ENCODE results near the gene DCAF5. TPM values are rescaled to one million over a fixed set of nuclear protein-coding genes. Genes with fewer than 3 reads are reported as not detected.

DCAF5 gene
- total and polyA plus RNA-seq, 2 of the 13 experiments (the other 11 are each of a cell fraction or from before 2014, with no cell fraction given) = 13.4 to 31.6 TPM

DNA sequence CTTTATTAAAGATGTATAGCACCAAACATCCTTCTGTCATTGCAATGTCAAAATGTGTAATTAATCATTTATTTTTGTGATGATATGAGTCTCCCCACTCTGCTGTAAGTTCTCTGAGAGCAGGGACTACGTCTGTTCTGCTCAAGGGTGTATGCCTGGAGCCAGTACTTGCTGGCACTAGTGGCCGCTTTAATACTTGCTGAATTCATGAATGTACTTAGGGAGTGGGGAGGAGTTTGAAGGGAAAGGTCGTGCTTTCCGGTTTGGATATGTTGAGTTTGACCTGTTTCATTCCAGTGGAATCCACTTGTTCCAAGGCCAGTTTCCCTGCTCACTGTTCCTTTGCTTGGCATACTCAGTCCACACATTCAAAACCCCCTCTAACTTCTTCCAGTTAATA, 1.9 kb upstream of the DCAF5 start (continued):
- TF ChIP-seq, protein P1, sequence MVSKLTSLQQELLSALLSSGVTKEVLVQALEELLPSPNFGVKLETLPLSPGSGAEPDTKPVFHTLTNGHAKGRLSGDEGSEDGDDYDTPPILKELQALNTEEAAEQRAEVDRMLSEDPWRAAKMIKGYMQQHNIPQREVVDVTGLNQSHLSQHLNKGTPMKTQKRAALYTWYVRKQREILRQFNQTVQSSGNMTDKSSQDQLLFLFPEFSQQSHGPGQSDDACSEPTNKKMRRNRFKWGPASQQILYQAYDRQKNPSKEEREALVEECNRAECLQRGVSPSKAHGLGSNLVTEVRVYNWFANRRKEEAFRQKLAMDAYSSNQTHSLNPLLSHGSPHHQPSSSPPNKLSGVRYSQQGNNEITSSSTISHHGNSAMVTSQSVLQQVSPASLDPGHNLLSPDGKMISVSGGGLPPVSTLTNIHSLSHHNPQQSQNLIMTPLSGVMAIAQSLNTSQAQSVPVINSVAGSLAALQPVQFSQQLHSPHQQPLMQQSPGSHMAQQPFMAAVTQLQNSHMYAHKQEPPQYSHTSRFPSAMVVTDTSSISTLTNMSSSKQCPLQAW (CRISPR knock-in tag; IDR thresholded peaks at IDR 0.05) = 0 out of 2 replicates have a peak, but pooled peaks have one; percentile 36
- TF ChIP-seq PPARG (CRISPR knock-in tag; conservative IDR thresholded peaks at IDR 0.05) (peak; percentile 46), FOXC1 (CRISPR knock-in tag; IDR thresholded peaks at IDR 0.05; ENCODE audit: borderline replicate concordance) (no peak), SAP130 (CRISPR knock-in tag; IDR thresholded peaks at IDR 0.05; ENCODE audit: low read depth) (peak; percentile 65), ZNF333 (CRISPR knock-in tag; IDR thresholded peaks at IDR 0.05; ENCODE audit: borderline replicate concordance) (no peak), ZNF460 (CRISPR knock-in tag; IDR thresholded peaks at IDR 0.05; ENCODE audit: borderline replicate concordance) (no peak), NR2F6 (IDR thresholded peaks at IDR 0.05) (0 out of 2 replicates have a peak, but pooled peaks have one; percentile 12), NR2F6 (CRISPR knock-in tag; IDR thresholded peaks at IDR 0.05) (0 out of 2 replicates have a peak, but pooled peaks have one; percentile 17), TMF1 (CRISPR knock-in tag; IDR thresholded peaks at IDR 0.05; ENCODE audit: low read depth) (no peak), ZNF564 (CRISPR knock-in tag; IDR thresholded peaks at IDR 0.05) (no peak), MIXL1 (CRISPR knock-in tag; IDR thresholded peaks at IDR 0.05) (0 out of 2 replicates have a peak, but pooled peaks have one; percentile 13)
- TF ChIP-seq, protein P2, sequence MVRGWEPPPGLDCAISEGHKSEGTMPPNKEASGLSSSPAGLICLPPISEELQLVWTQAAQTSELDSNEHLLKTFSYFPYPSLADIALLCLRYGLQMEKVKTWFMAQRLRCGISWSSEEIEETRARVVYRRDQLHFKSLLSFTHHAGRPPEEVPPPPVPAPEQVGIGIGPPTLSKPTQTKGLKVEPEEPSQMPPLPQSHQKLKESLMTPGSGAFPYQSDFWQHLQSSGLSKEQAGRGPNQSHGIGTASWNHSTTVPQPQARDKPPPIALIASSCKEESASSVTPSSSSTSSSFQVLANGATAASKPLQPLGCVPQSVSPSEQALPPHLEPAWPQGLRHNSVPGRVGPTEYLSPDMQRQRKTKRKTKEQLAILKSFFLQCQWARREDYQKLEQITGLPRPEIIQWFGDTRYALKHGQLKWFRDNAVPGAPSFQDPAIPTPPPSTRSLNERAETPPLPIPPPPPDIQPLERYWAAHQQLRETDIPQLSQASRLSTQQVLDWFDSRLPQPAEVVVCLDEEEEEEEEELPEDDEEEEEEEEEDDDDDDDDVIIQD (CRISPR knock-in tag; IDR thresholded peaks at IDR 0.05; ENCODE audit: low read depth) = peak; percentile 83; the same call in 1 of the 2 replicates
- TF ChIP-seq, protein P3, sequence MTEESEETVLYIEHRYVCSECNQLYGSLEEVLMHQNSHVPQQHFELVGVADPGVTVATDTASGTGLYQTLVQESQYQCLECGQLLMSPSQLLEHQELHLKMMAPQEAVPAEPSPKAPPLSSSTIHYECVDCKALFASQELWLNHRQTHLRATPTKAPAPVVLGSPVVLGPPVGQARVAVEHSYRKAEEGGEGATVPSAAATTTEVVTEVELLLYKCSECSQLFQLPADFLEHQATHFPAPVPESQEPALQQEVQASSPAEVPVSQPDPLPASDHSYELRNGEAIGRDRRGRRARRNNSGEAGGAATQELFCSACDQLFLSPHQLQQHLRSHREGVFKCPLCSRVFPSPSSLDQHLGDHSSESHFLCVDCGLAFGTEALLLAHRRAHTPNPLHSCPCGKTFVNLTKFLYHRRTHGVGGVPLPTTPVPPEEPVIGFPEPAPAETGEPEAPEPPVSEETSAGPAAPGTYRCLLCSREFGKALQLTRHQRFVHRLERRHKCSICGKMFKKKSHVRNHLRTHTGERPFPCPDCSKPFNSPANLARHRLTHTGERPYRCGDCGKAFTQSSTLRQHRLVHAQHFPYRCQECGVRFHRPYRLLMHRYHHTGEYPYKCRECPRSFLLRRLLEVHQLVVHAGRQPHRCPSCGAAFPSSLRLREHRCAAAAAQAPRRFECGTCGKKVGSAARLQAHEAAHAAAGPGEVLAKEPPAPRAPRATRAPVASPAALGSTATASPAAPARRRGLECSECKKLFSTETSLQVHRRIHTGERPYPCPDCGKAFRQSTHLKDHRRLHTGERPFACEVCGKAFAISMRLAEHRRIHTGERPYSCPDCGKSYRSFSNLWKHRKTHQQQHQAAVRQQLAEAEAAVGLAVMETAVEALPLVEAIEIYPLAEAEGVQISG (CRISPR knock-in tag; IDR thresholded peaks at IDR 0.05) = 0 out of 2 replicates have a peak, but pooled peaks have one; percentile 22
- TF ChIP-seq, protein P4, sequence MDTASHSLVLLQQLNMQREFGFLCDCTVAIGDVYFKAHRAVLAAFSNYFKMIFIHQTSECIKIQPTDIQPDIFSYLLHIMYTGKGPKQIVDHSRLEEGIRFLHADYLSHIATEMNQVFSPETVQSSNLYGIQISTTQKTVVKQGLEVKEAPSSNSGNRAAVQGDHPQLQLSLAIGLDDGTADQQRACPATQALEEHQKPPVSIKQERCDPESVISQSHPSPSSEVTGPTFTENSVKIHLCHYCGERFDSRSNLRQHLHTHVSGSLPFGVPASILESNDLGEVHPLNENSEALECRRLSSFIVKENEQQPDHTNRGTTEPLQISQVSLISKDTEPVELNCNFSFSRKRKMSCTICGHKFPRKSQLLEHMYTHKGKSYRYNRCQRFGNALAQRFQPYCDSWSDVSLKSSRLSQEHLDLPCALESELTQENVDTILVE (CRISPR knock-in tag; IDR thresholded peaks at IDR 0.05) = peak; percentile 43; the same call in 1 of the 2 replicates
- TF ChIP-seq, protein P5, sequence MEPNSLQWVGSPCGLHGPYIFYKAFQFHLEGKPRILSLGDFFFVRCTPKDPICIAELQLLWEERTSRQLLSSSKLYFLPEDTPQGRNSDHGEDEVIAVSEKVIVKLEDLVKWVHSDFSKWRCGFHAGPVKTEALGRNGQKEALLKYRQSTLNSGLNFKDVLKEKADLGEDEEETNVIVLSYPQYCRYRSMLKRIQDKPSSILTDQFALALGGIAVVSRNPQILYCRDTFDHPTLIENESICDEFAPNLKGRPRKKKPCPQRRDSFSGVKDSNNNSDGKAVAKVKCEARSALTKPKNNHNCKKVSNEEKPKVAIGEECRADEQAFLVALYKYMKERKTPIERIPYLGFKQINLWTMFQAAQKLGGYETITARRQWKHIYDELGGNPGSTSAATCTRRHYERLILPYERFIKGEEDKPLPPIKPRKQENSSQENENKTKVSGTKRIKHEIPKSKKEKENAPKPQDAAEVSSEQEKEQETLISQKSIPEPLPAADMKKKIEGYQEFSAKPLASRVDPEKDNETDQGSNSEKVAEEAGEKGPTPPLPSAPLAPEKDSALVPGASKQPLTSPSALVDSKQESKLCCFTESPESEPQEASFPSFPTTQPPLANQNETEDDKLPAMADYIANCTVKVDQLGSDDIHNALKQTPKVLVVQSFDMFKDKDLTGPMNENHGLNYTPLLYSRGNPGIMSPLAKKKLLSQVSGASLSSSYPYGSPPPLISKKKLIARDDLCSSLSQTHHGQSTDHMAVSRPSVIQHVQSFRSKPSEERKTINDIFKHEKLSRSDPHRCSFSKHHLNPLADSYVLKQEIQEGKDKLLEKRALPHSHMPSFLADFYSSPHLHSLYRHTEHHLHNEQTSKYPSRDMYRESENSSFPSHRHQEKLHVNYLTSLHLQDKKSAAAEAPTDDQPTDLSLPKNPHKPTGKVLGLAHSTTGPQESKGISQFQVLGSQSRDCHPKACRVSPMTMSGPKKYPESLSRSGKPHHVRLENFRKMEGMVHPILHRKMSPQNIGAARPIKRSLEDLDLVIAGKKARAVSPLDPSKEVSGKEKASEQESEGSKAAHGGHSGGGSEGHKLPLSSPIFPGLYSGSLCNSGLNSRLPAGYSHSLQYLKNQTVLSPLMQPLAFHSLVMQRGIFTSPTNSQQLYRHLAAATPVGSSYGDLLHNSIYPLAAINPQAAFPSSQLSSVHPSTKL (CRISPR knock-in tag; IDR thresholded peaks at IDR 0.05) = peak; percentile 32; the same call in 1 of the 2 replicates

Measured in HepG2 (cell line).